T-helper 1 cell treated with Interleukin-12 subunit alpha and Interleukin-12 subunit beta and Interleukin-4 antibody, amounts not matched to agents 30 ng/mL and 1 ng/mL, for 36 hours (primary cell): ENCODE measurements around the gene TMEM132A. TPM values are rescaled to one million over a fixed set of nuclear protein-coding genes. Genes with fewer than 3 reads are reported as not detected.

Source experiments
- intact Hi-C: fragments of 100-400 bp; cut with micrococcal nuclease; formaldehyde crosslinking; loops from one replicate; pipeline ENCODE4 v1.15.1; 2024
- total RNA-seq: library from RNA; stranded (reverse); gene quantifications from 2 replicates; pipeline ENCODE4 v1.2.3, GENCODE V29; 2022

Gene TMEM132A
- total RNA-seq, 1 donor from 2014 or later: 1.0 TPM

DNA sequence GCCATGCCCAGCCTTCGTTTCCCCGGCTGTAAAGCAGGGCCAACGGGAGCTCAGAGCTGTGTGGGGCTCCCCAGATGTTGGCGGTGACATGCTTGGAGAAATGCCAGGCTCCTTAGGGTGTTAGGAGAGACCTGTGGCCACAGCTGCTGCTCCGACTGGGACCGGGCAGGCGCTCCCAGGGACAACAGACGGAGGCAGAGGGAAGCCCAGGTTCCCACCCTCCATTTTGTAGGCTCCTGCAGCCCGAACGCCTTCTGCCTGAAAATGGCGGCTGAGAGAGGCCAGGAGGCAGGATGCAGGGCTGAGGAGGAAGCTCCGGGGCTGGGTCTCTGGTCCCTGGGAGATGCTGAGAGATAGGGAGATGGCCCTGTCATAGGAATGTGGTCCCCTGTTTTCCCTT is 57.3 kb downstream of the TMEM132A start:
- intact Hi-C loops: no loop called here

- intact Hi-C loops: no loop called here
Observed at GRCh38 chr11:60982184-60982583, 57.9 kb downstream of the TMEM132A start.

DNA sequence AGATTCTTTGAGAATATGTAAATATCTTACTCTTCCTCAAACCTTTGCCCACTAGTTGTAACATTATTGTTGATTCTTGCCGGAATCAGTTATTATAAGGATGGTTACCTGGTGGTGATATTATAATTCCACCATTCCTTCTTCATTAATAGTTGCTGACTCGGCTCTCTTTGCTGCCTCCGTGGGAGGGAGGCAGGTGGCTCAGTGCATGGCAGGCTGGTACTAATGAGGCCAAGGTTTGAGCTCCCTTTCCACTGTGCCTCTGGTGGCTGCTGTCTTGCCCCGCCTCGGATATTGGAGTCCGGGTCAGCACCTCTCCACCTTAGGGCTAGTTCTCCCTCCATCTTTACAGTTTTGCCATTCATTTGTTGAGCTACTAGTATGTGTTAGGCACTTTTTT is 59.9 kb downstream of the TMEM132A start:
- intact Hi-C loops: no loop called here

DNA sequence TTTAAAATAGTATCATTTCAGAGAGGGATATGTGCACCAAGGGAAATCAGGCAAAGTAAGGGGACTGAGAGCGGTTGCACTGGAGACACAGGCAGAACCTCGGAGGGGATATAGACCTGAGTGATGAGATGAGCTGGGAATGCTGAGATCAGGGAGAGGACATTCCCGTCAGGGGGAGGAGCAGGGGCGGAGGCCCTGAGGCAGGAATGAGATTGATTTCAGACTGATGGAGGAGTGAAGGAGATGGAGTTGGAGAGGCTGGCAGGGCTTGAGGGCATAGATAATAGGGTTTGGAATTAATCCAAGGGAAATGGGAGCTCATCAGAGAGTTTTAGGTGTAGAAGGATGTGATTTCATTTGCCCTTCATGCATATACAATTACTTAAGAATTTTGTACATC is 60.4 kb downstream of the TMEM132A start:
- intact Hi-C loops: no loop called here

GRCh38 chr11:60985501-60985900 is 61.2 kb downstream of the TMEM132A start:
- intact Hi-C loops: no loop called here

- intact Hi-C loops: loop anchor here (1.0 to 2.0 kb wide), 9 partner anchors 8 to 116 kb away; partner anchors contain the start of genes CD5 and PRPF19
Observed at GRCh38 chr11:60985991-60986915, 62.0 kb downstream of the TMEM132A start.

Other genes starting within 250 kb of the TMEM132A start
- not detected in 2 replicates for gene MS4A8, start 224.8 kb upstream of the TMEM132A start, total RNA-seq
- gene MS4A18, start 199.7 kb upstream of the TMEM132A start, total RNA-seq: not detected in 2 replicates
- gene MS4A15, start 167.6 kb upstream of the TMEM132A start, total RNA-seq: not detected in 2 replicates
- not detected in 2 replicates for gene MS4A10, start 139.1 kb upstream of the TMEM132A start, total RNA-seq
- gene CCDC86, start 82.3 kb upstream of the TMEM132A start, total RNA-seq: 31.4 and 34.2 TPM in 2 replicates
- 0.12 and 0.34 TPM in 2 replicates for gene PTGDR2, start 68.5 kb upstream of the TMEM132A start, total RNA-seq
- not detected in 2 replicates for gene ZP1, start 56.9 kb upstream of the TMEM132A start, total RNA-seq
- gene PRPF19, start 17.9 kb upstream of the TMEM132A start, total RNA-seq: 136 and 137 TPM in 2 replicates
- 99.2 and 103 TPM in 2 replicates for gene TMEM109, start 10.3 kb upstream of the TMEM132A start, total RNA-seq
- gene SLC15A3, start 27.7 kb downstream of the TMEM132A start, total RNA-seq: 1.8 and 2.7 TPM in 2 replicates
- 327 and 336 TPM in 2 replicates for gene CD6, start 47.2 kb downstream of the TMEM132A start, total RNA-seq
- gene CD5, start 178.0 kb downstream of the TMEM132A start, total RNA-seq: 308 and 311 TPM in 2 replicates
- gene VPS37C, start 237.0 kb downstream of the TMEM132A start, total RNA-seq: 7.4 and 8.3 TPM in 2 replicates